OCI-LY7 (cell line): ENCODE data around the gene ATAD3C. TPM values are rescaled to one million over a fixed set of nuclear protein-coding genes. Genes with fewer than 3 reads are reported as not detected.

ENCODE experiments used
- BruUV-seq: library from RNA; stranded (reverse); fragments of 400-500 nt; replicated peaks from 2 replicates; lab custom pipeline; 2021; lab: Mats Ljungman, UMichigan
- CTCF ChIA-PET: fragments of 300-600 bp; sonication (Branson Sonifier 250); formaldehyde crosslinking; loops from one replicate; lab custom pipeline; 2022; ENCODE audit warnings: antibody characterized with exemption; ENCODE audit not compliant: unreplicated experiment; lab: Charles Lee
- POLR2A ChIA-PET: fragments of 300-600 bp; sonication (Branson Sonifier 250); formaldehyde crosslinking; loops from one replicate; lab custom pipeline; 2022; ENCODE audit warnings: antibody characterized with exemption; lab: Charles Lee
- DNase-seq: peaks from one replicate; pipeline ENCODE4 v3.0.0-alpha.2; 2015; ENCODE audit warnings: low spot score
- H2AFZ ChIP-seq: fragments of 200-600 bp; sonication (generic), shearing (Covaris generic); 2 replicates; pipeline ENCODE4 v1.6.1; 2014; ENCODE audit warnings: mild to moderate bottlenecking, antibody characterized with exemption, low read length, moderate library complexity
- H3K27ac ChIP-seq: fragments of 200-600 bp; sonication (generic); 2 replicates; pipeline ENCODE4 v1.5.1; 2014; ENCODE audit warnings: mixed run types, low read depth, mild to moderate bottlenecking, moderate library complexity, low read length, inconsistent platforms; ENCODE audit not compliant: poor library complexity, severe bottlenecking
- H3K36me3 ChIP-seq: fragments of 200-600 bp; sonication (generic); 2 replicates; pipeline ENCODE4 v1.6.1; 2014; ENCODE audit warnings: mild to moderate bottlenecking, antibody characterized with exemption, low read length, moderate library complexity, mixed read lengths; ENCODE audit not compliant: insufficient read depth
- H3K4me1 ChIP-seq: fragments of 200-600 bp; sonication (generic); 2 replicates; pipeline ENCODE4 v1.5.1; 2014; ENCODE audit warnings: mild to moderate bottlenecking, low read length; ENCODE audit not compliant: insufficient read depth, poor library complexity, severe bottlenecking
- H3K4me2 ChIP-seq: fragments of 200-600 bp; sonication (generic); 2 replicates; pipeline ENCODE4 v1.6.1; 2014; ENCODE audit warnings: mild to moderate bottlenecking, low read length
- H3K4me3 ChIP-seq: fragments of 200-600 bp; sonication (generic); 2 replicates; pipeline ENCODE4 v1.5.1; 2014; ENCODE audit warnings: mild to moderate bottlenecking, low read depth, low read length; ENCODE audit not compliant: poor library complexity, severe bottlenecking
- H3K79me2 ChIP-seq: fragments of 200-600 bp; sonication (generic); 2 replicates; pipeline ENCODE4 v1.6.1; 2016; ENCODE audit warnings: low read depth, mild to moderate bottlenecking, low read length, moderate library complexity, mixed read lengths; ENCODE audit not compliant: insufficient read depth
- H3K9me2 ChIP-seq: fragments of 200-600 bp; sonication (generic); 2 replicates; pipeline ENCODE4 v1.6.1; 2016; ENCODE audit warnings: mild to moderate bottlenecking, low read length, mixed read lengths; ENCODE audit not compliant: insufficient read depth
- H3K9me3 ChIP-seq: fragments of 200-600 bp; sonication (generic); 2 replicates; pipeline ENCODE4 v1.6.1; 2014; ENCODE audit warnings: mild to moderate bottlenecking, mixed run types, low read length, mixed read lengths
- H4K20me1 ChIP-seq: fragments of 200-600 bp; sonication (generic); 2 replicates; pipeline ENCODE4 v1.6.1; 2014; ENCODE audit warnings: mild to moderate bottlenecking, antibody characterized with exemption, low read length, moderate library complexity, mixed read lengths; ENCODE audit not compliant: insufficient read depth
- EZH2phosphoT487 ChIP-seq: fragments of 200-600 bp; sonication (generic); IDR thresholded peaks from 2 replicates; pipeline ENCODE4 v1.6.1; 2018; ENCODE audit warnings: low read depth, borderline replicate concordance, mild to moderate bottlenecking, mixed run types, antibody characterized with exemption, low read length, moderate library complexity, mixed read lengths
- intact Hi-C: fragments of 100-400 bp; cut with micrococcal nuclease; formaldehyde crosslinking; loops from one replicate; pipeline ENCODE4 v1.10.0; 2022; ENCODE audit not compliant: unreplicated experiment
- total RNA-seq, 2 experiments: library from RNA; depleted of rRNA in 1 of 2; stranded (reverse); fragments of >200 nt in 1 of 2; shearing (Covaris generic) in 1 of 2; gene quantifications; 2 replicates each; pipeline ENCODE4 v1.2.3, GENCODE V29; 2014 to 2022
- TF ChIP-seq, protein P1 (sequence below): fragments of 200-600 bp; sonication (generic); conservative IDR thresholded peaks from 2 replicates; pipeline ENCODE4 v1.5.1; 2014; ENCODE audit warnings: mild to moderate bottlenecking, antibody characterized with exemption, low read length, moderate library complexity, mixed read lengths

ATAD3C gene
- total RNA-seq, 2 experiments from 2014 or later = 1.6 to 3.0 TPM

DNA sequence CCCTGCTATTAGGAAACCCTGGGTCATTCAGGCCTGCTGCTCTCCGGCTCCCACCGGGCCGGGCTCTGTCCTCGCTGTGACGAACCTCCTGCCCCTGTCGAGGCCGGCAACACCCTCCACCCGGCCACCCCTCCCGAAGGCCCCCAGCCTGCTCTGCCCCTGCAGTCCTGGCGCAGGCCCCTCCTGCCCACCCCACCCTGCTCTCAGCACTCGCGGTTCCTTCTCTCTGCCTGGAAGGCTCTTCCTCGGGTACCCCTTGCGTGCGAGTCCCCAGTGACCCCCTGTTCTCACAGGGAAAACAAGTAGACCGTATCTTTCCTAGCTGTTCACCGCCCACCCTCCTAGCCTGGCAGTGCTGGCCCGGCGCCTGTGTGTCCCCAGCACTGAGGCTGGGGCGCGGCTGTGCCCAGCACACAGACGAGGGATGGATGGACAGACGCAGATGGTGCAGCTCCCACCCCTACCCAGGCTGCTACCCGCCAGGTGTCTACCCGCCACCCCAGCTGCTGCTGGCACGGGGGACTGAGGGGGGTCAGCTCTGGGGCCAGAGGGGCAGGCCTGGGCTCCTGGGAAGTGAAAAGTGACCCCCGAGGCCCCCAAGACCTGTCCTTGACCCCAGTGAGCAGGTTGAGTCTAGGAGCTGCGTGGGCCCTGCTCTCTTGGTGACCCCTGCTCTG, 17.1 kb upstream of the ATAD3C start:
- ChIA-PET CTCF (no interaction called here), POLR2A (no interaction called here)
- H3K4me3 ChIP-seq = no peak overlapping the region
- H3K9me3 ChIP-seq = no peaks in the 10 kb centered on the region
- no TSS peak for BruUV-seq
- no peaks in the 10 kb centered on the region for H3K9me2 ChIP-seq
- no peak overlapping the region for H3K4me2 ChIP-seq
- no peaks in the 10 kb centered on the region for H3K36me3 ChIP-seq
- H3K79me2 ChIP-seq = no peaks in the 10 kb centered on the region
- H2AFZ ChIP-seq = no peak overlapping the region
- TF ChIP-seq, protein P1, sequence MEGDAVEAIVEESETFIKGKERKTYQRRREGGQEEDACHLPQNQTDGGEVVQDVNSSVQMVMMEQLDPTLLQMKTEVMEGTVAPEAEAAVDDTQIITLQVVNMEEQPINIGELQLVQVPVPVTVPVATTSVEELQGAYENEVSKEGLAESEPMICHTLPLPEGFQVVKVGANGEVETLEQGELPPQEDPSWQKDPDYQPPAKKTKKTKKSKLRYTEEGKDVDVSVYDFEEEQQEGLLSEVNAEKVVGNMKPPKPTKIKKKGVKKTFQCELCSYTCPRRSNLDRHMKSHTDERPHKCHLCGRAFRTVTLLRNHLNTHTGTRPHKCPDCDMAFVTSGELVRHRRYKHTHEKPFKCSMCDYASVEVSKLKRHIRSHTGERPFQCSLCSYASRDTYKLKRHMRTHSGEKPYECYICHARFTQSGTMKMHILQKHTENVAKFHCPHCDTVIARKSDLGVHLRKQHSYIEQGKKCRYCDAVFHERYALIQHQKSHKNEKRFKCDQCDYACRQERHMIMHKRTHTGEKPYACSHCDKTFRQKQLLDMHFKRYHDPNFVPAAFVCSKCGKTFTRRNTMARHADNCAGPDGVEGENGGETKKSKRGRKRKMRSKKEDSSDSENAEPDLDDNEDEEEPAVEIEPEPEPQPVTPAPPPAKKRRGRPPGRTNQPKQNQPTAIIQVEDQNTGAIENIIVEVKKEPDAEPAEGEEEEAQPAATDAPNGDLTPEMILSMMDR = no peak
- no peak for TF ChIP-seq EZH2phosphoT487
- no peak overlapping the region for H3K27ac ChIP-seq
- no peaks in the 10 kb centered on the region for H3K4me1 ChIP-seq
- no peak for DNase-seq
- intact Hi-C loops = no loop called here
- H4K20me1 ChIP-seq = no peaks in the 10 kb centered on the region

DNA sequence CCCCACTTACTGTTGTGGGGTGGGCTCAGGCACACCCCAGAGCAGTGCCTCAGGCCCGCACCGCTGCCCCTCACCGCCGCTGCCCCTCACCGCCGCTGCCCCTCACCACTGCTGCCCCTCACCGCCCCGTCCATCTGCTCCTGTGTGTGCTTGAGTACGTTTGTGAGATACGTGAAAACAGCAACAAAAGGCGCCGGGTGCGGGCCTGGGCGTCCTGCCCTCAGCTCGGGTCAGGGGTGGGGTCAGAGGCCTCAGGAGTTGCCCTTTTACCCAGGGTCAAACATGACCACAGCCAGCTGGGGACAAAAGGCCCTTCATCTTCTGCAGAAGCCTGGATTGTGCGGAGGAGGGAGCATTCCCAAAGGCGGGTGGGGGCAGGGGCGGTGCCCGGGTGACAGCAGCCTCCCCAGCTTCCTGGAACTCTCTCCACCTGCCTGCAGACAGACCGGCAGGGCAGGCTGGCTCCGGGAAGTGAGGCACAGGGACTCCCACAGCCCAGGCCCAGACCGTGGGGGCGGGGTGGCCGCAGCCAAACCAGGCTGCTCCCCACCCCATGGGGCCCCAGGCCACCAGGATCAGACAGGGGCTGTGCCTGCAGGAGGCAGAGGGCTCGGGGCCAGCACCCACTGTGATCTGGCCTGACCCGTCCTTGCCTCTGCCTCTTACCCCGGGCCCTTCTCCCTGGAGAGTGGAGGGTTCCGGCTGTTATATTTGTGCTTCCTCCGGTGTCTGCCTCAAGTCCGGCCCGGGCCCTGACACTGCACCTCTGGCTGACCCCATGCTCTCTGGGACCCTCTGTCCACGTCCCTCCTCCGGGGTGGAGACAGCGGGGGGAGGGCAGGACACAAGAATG, 16.3 kb upstream of the ATAD3C start:
- BruUV-seq = no TSS peak
- TF ChIP-seq, protein P1 = no peak
- no peak for TF ChIP-seq EZH2phosphoT487
- POLR2A ChIA-PET = no interaction called here

DNA sequence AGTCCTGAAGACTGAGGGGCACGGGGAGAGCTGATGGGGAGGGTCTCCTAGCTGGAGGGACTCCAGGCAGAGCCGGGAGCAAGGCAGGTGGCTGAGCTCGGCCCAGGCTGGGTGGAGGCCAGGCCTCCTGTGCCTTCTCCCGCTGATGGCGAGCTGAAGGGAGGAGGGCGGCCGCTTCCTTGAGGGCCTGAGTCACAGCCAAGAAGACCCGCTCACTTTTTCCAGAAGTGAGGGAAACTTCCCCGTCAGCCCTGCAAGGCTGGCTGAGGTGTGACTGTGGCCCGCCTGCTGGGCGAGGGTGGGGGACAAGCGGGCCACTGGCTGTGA, 15.7 kb upstream of the ATAD3C start:
- no peak overlapping the region for H3K4me2 ChIP-seq
- H2AFZ ChIP-seq = no peak overlapping the region
- no TSS peak for BruUV-seq
- H3K4me3 ChIP-seq = no peak overlapping the region
- no peaks in the 10 kb centered on the region for H3K9me3 ChIP-seq
- DNase-seq = no peak
- H3K36me3 ChIP-seq = no peaks in the 10 kb centered on the region
- H3K27ac ChIP-seq = no peak overlapping the region
- H3K79me2 ChIP-seq = no peaks in the 10 kb centered on the region
- TF ChIP-seq, protein P1 = no peak
- TF ChIP-seq EZH2phosphoT487 = no peak
- H4K20me1 ChIP-seq = no peaks in the 10 kb centered on the region
- no peaks in the 10 kb centered on the region for H3K9me2 ChIP-seq
- CTCF ChIA-PET = no interaction called here
- no peaks in the 10 kb centered on the region for H3K4me1 ChIP-seq
- POLR2A ChIA-PET = no interaction called here
- intact Hi-C loops = no loop called here

More for the DNA sequence above, 16.3 kb upstream of the ATAD3C start:
- no peak for DNase-seq
- Histone ChIP-seq H3K9me2 (no peaks in the 10 kb centered on the region), H2AFZ (no peak overlapping the region), H3K4me2 (no peak overlapping the region), H3K9me3 (no peaks in the 10 kb centered on the region), H3K79me2 (no peaks in the 10 kb centered on the region), H3K36me3 (no peaks in the 10 kb centered on the region), H3K4me3 (no peak overlapping the region), H3K27ac (no peak overlapping the region), H4K20me1 (no peaks in the 10 kb centered on the region), H3K4me1 (no peaks in the 10 kb centered on the region)
- CTCF ChIA-PET = no interaction called here
- intact Hi-C loops = no loop called here
